Dermis microvascular lymphatic vessel endothelial cell (primary cell): ENCODE measurements around the gene SSBP3. TPM values are rescaled to one million over a fixed set of nuclear protein-coding genes. Genes with fewer than 3 reads are reported as not detected.
"Not testable (repeated sequence)": the region's sequence is repeated elsewhere in the genome, so short reads cannot be mapped to it uniquely, and the experiment has no call there.

Source experiments
- DNase-seq, 2 donors: peaks; one replicate each; pipeline versions ENCODE4 v3.0.0 to v3.0.0-alpha.2; 2010; ENCODE audit warnings: low read depth in 2 of 2
- total RNA-seq: library from RNA; depleted of rRNA; stranded (reverse); fragments of >200 nt; gene quantifications from 2 replicates; pipeline ENCODE4 v1.2.1, GENCODE V29; 2014

Gene SSBP3
- total RNA-seq, 1 donor from 2014 or later, result 8.7 TPM

GRCh38 chr1:54350360-54350759, 55.8 kb downstream of the SSBP3 start:
- DNase-seq, result no peak

GRCh38 chr1:54348700-54349021, 57.5 kb downstream of the SSBP3 start:
- DNase-seq, result no peak

- no peak for DNase-seq
Observed at GRCh38 chr1:54347955-54348699, 58.1 kb downstream of the SSBP3 start.

DNA sequence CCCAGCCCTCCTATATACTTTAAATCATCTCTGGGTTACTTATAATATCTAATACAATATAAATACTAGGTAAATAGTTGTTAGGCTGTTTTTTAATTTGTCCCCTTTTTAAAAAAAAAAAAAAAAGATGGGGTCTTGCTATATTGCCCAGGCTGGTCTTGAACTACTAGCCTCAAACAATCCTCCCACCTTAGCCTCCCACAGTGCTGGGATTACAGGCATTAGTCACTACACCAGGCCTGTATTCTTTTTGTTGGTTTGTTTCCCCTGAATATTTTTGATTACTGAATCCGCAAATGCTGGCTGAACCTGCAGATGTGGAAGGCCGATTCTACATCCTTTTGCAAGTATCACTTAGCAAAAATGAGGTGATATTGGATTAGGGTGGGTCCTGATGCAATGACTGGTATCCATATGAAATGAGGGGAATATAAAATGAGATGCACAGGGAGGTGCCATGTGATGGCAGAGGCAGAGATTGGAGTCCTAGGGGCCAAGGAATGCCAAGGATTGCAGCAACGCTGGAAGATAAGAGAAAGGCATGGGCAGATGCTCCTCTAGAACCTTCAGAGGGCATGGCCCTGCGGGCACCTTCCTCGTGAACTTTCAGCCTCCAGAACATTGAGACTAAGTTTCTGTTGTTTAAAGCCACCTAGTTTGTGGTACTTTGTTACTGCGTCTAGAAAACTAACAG, 58.8 kb downstream of the SSBP3 start:
- no peak for DNase-seq

DNA sequence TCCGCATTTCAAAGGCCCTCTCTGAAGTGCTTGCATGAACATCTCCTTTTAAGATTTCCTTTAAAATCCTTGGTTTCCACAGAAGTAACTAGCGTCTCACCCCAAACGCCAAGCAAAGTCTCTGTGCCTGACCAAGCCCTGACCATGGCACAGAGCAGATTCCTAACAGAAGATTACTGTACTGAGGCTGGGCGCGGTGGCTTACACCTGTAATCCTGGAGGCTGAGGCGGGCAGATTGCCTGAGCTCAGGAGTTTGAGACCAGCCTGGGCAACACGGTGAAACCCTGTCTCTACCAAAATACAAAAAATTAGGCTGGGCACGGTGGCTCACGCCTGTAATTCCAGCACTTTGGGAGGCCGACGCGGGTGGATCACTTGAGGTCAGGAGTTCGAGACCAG, 60.6 kb downstream of the SSBP3 start:
- not testable (repeated sequence) for DNase-seq

GRCh38 chr1:54345116-54345515, 61.1 kb downstream of the SSBP3 start:
- no peak for DNase-seq

DNA sequence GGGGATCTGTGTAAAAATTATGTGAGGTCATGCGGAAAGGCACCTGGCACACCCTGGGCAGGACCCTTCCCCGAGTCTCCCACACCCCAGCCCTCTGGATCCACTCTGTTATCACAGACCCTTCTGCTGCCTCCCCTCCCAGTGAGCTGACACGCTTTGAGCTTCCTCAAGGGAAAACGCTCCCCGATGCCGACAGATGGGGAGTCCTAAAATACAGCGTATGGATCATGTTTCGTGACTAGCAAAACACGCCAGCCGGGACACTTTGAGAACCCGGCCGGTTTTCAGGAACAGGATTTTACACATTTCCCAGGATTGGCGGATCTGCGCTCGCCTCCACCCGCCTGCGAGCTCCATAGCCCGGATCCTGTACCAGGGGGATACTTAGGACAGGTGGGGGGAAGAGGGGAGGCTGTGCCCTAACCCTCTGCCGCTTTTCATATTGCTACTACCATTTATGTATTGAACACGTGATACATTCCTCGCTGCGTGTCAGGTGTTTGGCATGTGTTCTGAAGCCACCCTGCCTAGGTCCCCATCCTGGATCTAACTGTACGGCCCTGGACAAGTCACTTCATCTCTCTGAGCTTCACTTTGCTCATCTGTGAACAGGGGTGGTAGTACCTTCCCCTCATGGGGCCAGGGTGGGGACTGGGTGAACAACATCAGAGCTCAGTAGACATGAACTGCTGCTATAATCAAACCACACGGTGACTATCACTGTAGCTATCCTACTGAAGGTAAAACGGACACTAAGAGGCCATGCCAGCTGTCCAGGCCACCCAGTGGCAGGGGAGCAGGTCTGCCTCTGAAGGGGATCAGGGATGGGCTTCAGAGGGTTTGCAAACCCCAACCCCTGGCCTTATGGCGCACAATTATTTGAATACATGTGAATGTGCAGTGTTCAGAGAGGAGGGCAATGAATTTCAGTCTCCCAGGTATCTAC, 63.2 kb downstream of the SSBP3 start:
- DNase-seq, result no peak

DNA sequence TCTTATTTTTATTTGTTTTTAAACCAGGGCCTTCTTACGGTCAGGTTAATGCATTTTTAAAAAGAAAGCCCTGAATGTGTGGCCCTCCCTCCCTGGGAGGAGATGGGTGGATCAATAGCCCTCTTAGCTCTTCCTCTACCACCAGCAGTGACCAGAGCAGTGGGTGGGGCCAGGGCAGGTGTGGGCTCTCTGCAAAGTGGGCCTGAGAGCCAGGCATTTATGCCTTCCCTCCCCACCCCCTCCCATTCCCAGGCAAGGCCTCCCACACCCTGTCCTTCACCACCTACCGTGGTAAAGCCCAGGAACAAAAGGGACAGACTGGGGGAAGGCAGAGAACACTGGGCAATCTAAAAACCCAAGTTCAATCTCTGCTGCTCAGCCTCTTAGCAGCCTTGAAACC, 63.9 kb downstream of the SSBP3 start:
- DNase-seq, result no peak

DNA sequence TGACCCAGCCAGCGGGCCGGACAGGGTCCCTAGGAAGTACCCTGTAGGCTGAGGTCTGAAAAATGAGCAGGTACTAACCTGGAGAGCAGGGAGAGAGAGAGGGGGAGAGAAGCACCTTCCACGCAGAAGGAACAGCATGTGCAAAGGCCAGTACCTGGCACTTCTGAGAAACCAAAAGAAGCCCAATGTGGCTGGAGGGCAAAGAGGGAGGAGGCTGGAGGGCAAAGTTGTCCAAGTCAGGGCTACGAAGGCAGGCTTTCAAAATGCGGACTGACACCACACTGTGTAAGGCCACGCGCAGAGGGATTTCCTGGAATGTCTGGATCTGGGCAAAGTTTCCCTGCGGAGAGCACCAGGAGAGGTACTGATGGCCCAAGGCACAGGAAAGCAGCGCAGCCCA, 64.4 kb downstream of the SSBP3 start:
- no peak for DNase-seq

DNA sequence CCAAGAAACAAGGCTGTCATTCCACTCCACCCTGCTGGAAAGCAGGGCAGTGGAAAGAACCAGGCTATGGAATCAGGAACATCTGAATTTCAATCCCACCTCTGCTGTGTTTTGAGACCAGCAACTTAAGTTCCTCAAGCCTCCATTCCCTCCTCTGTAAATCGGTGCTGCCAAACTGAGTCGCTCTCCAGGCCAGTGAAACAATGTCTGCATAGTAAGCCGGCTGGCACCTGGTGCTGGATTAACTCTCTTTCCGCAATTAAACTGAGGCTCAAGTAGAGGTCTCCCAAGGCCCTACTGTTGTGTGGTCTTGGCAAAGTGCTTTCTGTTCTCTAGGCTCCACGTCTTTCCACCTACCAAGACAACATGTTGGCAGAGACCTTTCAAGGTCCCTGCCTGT, 65.3 kb downstream of the SSBP3 start:
- no peak for DNase-seq

DNA sequence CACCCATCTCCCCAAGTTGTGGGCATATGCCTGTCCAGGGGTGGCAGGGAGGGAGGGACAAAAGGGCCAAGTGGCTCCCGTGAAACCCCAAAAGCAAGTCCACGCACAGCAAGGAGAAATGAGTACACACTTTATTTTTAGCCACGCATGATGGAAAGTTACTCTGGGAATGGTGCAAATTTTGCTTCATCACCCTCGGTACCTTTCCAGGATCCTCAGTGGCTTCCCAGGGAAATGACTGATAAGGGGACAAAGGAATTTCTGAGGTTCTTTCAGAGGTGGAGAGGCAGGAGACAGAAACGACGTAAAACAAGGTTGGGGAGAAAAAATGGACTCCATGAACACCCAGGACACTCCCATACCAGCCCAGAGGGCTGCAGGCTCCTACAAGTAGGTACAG, 65.8 kb downstream of the SSBP3 start:
- DNase-seq, result no peak

DNA sequence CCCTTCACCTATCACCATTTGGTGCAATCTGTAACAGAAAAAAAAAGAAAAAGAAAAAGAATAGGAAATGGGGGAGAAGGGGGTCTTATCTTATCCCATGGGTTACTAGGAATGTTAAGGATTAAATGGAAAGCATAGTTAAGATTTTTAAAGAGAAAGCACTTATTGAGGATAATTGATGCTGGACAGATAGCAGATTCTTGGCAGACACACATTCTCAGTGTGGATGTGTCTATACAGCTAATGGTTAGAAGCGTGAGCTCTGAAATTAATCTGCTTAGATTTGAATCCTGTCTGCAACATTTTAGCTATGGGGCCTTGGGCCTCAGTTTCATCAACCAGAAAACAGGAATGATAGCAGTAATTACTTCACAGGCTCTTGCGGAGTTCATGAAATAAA, 67.1 kb downstream of the SSBP3 start:
- no peak for DNase-seq

DNA sequence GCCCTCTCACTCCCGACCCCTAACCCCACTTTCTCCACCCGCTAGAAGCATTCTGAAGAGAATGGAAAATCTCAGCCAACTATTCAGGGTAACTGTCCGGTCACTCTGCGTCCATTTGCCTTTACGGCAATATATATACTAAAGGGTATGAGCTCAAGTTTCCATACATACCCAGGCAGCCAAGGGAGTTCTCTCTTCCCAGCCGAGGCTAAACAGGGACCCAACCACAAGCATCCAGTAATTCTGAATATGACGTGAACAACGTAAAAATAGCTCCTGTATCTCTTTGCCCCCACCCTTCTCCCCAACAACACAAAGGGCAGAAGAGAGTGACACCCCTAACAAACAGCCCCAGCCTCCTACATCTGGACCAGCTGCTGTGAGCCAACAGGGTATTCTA, 67.7 kb downstream of the SSBP3 start:
- DNase-seq, result no peak

GRCh38 chr1:54337928-54338327, 68.3 kb downstream of the SSBP3 start:
- DNase-seq, result peak; percentile 60 to 73

DNA sequence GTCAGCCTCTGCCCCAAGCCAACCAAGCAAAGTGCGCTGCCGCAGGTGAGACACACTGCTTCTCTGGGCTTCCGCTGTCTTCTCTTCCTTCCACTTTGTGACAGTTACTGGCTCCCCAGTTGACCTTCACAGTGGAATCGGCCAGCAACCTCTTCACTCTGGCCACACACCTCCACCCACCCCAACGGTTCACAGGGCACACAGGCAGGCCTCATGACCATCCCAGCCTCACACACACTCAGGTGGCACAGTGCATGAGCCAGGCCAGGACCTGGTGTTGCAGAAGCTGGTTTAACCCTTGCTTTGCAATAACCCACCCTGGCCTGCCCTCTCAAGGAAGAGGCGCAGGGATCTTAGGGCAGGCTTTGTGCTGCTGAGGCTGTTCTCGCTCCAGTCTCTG, 69.2 kb downstream of the SSBP3 start:
- DNase-seq, result no peak

DNA sequence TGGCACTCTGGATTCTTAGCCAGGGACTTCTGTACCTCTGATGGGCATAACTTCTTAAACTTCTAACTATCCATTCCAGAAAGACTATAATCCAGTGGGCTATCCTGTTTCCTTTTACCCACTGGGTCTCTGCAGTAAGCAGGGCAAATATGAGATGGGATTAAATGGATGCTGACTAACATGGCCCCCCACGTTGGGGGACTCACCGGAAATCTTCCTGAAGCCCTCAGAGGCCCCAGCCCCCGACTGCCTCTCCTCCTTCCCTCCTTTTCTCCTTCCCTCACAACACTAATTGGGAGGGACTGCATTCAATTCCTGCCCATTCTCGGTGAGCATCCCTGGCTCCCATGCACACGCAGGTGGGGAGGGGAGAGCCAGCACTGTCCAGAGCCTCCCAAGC, 70.1 kb downstream of the SSBP3 start:
- no peak for DNase-seq

- peak in 1 of 2 donors; percentile 84 for DNase-seq
Observed at GRCh38 chr1:54335755-54336108, 70.5 kb downstream of the SSBP3 start.

GRCh38 chr1:54335011-54335754, 71.0 kb downstream of the SSBP3 start:
- no peak for DNase-seq

DNA sequence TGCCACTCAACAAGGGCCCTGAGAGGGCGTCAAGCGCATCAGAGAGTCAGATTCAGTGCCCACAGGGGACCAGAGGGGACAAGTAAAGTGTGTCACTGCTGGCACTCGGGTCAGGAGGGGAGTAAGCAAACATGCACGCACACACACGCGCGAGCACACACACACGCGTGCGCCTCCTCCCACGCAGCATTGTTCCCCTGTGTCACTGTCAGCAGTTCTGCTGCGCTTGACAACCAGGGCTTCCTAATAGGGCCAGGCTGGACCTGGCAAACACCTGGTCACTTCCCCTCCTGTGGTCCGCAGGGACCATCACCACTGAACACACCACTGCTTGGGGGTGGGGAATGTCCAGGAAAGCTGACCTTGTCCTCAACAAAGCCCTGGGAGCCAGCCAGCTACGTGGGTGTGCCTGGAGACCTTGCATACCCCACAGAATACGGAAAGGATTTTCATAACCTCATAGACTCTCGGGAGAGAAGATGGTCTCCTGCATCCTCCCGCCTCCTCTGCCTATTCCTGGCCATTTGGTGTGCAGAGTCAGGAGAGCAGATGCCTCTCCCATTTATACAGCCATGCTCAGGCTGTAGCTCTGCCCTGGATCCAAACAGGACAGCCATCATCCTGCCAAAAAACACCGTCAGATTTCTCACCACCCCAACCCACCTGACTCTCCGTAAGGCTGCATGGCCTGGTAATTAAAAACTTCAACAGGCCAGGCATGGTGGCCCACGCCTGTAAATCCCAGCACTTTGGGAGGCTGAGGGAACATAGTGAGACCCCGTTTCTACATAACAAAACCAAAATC, 73.2 kb downstream of the SSBP3 start:
- peak; percentile 39 to 40 for DNase-seq

DNA sequence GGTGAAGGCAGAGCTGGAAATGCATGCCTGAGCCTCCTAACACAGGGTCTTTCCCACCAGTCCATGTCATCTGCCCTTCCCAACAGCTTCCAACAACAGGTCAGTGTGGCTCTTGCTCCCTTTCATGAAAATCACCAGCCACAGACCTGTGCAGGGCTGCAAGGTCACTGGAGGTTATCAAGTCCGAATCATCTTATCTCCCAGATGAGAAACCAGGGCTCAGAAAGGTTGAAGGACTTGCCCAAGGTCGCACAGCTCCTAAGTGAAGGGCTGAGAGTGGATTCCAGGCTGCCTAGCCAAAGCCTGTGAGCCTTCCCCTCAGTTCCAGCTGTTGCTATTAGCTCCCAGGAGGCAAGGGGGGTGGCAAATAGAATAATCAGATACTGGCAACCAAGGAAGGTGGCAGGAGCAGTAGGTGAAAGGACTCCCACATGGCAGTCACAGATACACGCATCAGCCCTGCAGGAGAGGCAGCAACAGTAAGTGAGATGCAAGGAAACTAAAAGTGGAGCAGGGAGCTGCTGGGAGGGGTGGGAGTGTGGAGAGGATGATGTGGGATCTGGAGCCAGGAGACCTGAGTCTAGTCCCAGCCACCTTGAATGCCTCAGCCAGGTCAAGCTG, 74.2 kb downstream of the SSBP3 start:
- DNase-seq, result no peak
